ENCODE measurements around the gene PEPD.

GRCh38 chr19:33397536-33398360, 123.8 kb downstream of the PEPD start:
- peak; percentile 51 for TF ChIP-seq CTCF (IDR thresholded peaks at IDR 0.05; ENCODE audit: low read length)
- TF ChIP-seq EZH2 (IDR thresholded peaks at IDR 0.05; ENCODE audit: borderline replicate concordance, low read length) = no peak

All from OCI-LY1 (cell line).